ENCODE data around the gene RHCE. TPM values are rescaled to one million over a fixed set of nuclear protein-coding genes. Genes with fewer than 3 reads are reported as not detected.

Gene RHCE
- total and polyA plus RNA-seq, 9 of the 15 experiments (the other 6 are each of a cell fraction or from before 2014, with no cell fraction given), result 5.4 to 31.5 (median 12.6) TPM

DNA sequence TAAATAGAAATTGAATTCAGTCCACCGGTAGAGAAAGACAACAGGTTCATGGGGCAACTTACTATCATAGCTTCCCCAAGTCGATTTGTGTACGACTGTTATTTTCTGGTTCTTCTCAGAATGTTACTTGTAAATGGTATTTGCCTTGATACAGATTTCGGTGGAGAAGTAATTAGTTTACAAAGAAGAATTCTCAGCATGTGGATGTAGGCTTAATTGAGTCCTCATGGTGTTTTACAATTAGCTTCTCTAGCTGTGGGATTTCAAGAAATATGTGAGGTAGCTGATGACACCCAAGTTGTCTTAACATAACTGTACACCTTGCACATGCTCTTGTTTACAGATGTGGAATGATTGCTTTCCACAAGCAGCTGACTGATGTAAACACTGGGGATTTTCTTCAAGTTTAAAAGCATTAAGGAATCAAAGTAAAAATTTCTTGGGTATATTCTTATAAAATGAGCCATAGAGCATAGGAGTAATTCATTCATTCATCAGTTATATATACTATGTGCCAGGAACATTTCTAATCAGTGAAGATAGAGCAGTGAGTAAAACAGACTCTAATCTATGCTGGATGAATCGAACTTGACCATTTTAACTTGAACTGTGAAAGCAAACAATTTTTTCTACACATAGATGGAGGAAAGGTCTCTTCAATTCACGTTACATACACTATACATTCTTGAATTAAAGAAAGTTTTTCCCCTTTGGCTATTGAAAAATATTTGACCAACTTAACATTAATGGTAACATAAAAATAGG lies 11.5 kb upstream of the RHCE start (continued):
- TF ChIP-seq CREBBP (IDR thresholded peaks at IDR 0.05; ENCODE audit: low read depth, low read length) (no peak), NFIC (IDR thresholded peaks at IDR 0.05) (no peak), HEY1 (CRISPR knock-in tag; IDR thresholded peaks at IDR 0.05; ENCODE audit: borderline replicate concordance) (no peak), RFX5 (IDR thresholded peaks at IDR 0.05; ENCODE audit: low read depth, low read length) (no peak), SOX6 (IDR thresholded peaks at IDR 0.05) (no peak), ZBTB11 (CRISPR knock-in tag; IDR thresholded peaks at IDR 0.05) (no peak), SMARCE1 (IDR thresholded peaks at IDR 0.05) (no peak), CSDE1 (IDR thresholded peaks at IDR 0.05) (no peak), SIN3A (IDR thresholded peaks at IDR 0.05; ENCODE audit: borderline replicate concordance in 2 of 2, control insufficient read depth in 1 of 2, low read depth in 2 of 2, low read length in 2 of 2) (peak; percentile 70 to 94; a peak in 2 of 4 replicates), KDM1A (IDR thresholded peaks at IDR 0.05) (no peak), ZEB2 (IDR thresholded peaks at IDR 0.05) (0 out of 2 replicates have a peak, but pooled peaks have one; percentile 21), ZBED1 (IDR thresholded peaks at IDR 0.05) (no peak), KHSRP (IDR thresholded peaks at IDR 0.05) (no peak), ARNT (IDR thresholded peaks at IDR 0.05) (peak in 1 of 2 experiments; percentile 43; a peak in 1 of 4 replicates), NELFE (IDR thresholded peaks at IDR 0.05; ENCODE audit: insufficient read depth, insufficient read length) (no peak), NFXL1 (CRISPR knock-in tag; IDR thresholded peaks at IDR 0.05) (no peak), PKNOX1 (IDR thresholded peaks at IDR 0.05) (0 out of 2 replicates have a peak, but pooled peaks have one; percentile 5), ZFP30 (CRISPR knock-in tag; IDR thresholded peaks at IDR 0.05; ENCODE audit: borderline replicate concordance) (no peak), NBN (IDR thresholded peaks at IDR 0.05; ENCODE audit: low read depth) (no peak), MAFG (tag; conservative IDR thresholded peaks at IDR 0.05) (no peak), ZNF24 (IDR thresholded peaks at IDR 0.05) (peak; percentile 27; the same call in 1 of the 2 replicates)
- TF ChIP-seq, protein P1, sequence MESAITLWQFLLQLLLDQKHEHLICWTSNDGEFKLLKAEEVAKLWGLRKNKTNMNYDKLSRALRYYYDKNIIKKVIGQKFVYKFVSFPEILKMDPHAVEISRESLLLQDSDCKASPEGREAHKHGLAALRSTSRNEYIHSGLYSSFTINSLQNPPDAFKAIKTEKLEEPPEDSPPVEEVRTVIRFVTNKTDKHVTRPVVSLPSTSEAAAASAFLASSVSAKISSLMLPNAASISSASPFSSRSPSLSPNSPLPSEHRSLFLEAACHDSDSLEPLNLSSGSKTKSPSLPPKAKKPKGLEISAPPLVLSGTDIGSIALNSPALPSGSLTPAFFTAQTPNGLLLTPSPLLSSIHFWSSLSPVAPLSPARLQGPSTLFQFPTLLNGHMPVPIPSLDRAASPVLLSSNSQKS (CRISPR knock-in tag; IDR thresholded peaks at IDR 0.05), result no peak
- TF ChIP-seq, protein P2, sequence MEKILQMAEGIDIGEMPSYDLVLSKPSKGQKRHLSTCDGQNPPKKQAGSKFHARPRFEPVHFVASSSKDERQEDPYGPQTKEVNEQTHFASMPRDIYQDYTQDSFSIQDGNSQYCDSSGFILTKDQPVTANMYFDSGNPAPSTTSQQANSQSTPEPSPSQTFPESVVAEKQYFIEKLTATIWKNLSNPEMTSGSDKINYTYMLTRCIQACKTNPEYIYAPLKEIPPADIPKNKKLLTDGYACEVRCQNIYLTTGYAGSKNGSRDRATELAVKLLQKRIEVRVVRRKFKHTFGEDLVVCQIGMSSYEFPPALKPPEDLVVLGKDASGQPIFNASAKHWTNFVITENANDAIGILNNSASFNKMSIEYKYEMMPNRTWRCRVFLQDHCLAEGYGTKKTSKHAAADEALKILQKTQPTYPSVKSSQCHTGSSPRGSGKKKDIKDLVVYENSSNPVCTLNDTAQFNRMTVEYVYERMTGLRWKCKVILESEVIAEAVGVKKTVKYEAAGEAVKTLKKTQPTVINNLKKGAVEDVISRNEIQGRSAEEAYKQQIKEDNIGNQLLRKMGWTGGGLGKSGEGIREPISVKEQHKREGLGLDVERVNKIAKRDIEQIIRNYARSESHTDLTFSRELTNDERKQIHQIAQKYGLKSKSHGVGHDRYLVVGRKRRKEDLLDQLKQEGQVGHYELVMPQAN (IDR thresholded peaks at IDR 0.05; ENCODE audit: borderline replicate concordance), result peak; percentile 66; the same call in 1 of the 2 replicates

Measured in K562 (cell line).